Caco-2 (cell line): ENCODE data around the gene NHLRC4. TPM values are rescaled to one million over a fixed set of nuclear protein-coding genes. Genes with fewer than 3 reads are reported as not detected.

Experiments used
- BruUV-seq: library from RNA; stranded (reverse); fragments of 400-500 nt; replicated peaks from 2 replicates; lab custom pipeline; 2021; lab: Mats Ljungman, UMichigan
- CTCF ChIA-PET: fragments of 300-600 bp; sonication (Branson Sonifier 250); formaldehyde crosslinking; loops from one replicate; lab custom pipeline; 2022; ENCODE audit warnings: antibody characterized with exemption; lab: Charles Lee
- POLR2A ChIA-PET: fragments of 300-600 bp; sonication (Branson Sonifier 250); formaldehyde crosslinking; loops from one replicate; lab custom pipeline; 2022; ENCODE audit warnings: antibody characterized with exemption; lab: Charles Lee
- DNase-seq, 2 experiments: peaks; one replicate each; pipeline versions ENCODE4 v3.0.0 to v3.0.0-alpha.2; 2020 to 2022
- H3K27me3 ChIP-seq: replicated peaks from 2 replicates; pipeline ENCODE4 v1.6.0; 2011; ENCODE audit warnings: low read length; ENCODE audit not compliant: control insufficient read depth, insufficient read depth
- H3K36me3 ChIP-seq: 2 replicates; pipeline ENCODE4 v1.5.1; 2011; ENCODE audit warnings: low read length; ENCODE audit not compliant: control insufficient read depth, insufficient read depth
- H3K4me1 ChIP-seq: fragments of 250-450 bp; sonication (Bioruptor Pico); 2 replicates; pipeline ENCODE4 v1.5.1; 2020; ENCODE audit warnings: mild to moderate bottlenecking
- H3K4me3 ChIP-seq: 2 replicates; pipeline ENCODE4 v1.5.1; 2011; ENCODE audit warnings: low read depth, mild to moderate bottlenecking, control low read depth, low read length
- H3K9me3 ChIP-seq: fragments of 250-450 bp; sonication (Bioruptor Pico); 2 replicates; pipeline ENCODE4 v1.5.1; 2020; ENCODE audit warnings: mild to moderate bottlenecking, moderate library complexity
- H3K27ac Mint-ChIP-seq: one replicate; pipeline ENCODE4 v1.8.0; 2022; ENCODE audit warnings: mixed read lengths; ENCODE audit not compliant: unreplicated experiment
- H3K27me3 Mint-ChIP-seq: one replicate; pipeline ENCODE4 v1.8.0; 2022; ENCODE audit warnings: mixed read lengths; ENCODE audit not compliant: insufficient read depth, unreplicated experiment
- H3K36me3 Mint-ChIP-seq: one replicate; pipeline ENCODE4 v1.8.0; 2022; ENCODE audit warnings: mild to moderate bottlenecking, mixed read lengths; ENCODE audit not compliant: insufficient read depth, unreplicated experiment
- H3K4me1 Mint-ChIP-seq: one replicate; pipeline ENCODE4 v1.8.0; 2022; ENCODE audit warnings: low read depth, mixed read lengths; ENCODE audit not compliant: unreplicated experiment
- H3K4me3 Mint-ChIP-seq: one replicate; pipeline ENCODE4 v1.8.0; 2022; ENCODE audit warnings: mild to moderate bottlenecking, moderate library complexity, mixed read lengths; ENCODE audit not compliant: unreplicated experiment
- H3K9me3 Mint-ChIP-seq: one replicate; pipeline ENCODE4 v1.8.0; 2022; ENCODE audit warnings: mixed read lengths; ENCODE audit not compliant: unreplicated experiment
- CTCF ChIP-seq, 2 experiments: fragments of 200-600 bp in 1 of 2; IDR thresholded peaks; 1 replicate in 1 of 2; 2 replicates in 1 of 2; pipeline versions ENCODE4 v1.5.1 to v1.8.0; 2011 to 2022; ENCODE audit warnings: antibody characterized with exemption in 1 of 2, control low read depth in 1 of 2, inconsistent platforms in 1 of 2, low read depth in 1 of 2, low read length in 1 of 2, mild to moderate bottlenecking in 1 of 2, moderate library complexity in 1 of 2; ENCODE audit not compliant: insufficient read depth in 1 of 2, severe bottlenecking in 1 of 2, unreplicated experiment in 1 of 2
- intact Hi-C: fragments of 100-400 bp; cut with micrococcal nuclease; formaldehyde crosslinking; loops from one replicate; pipeline ENCODE4 v1.10.0; 2022; ENCODE audit not compliant: unreplicated experiment
- total RNA-seq: library from RNA; stranded (reverse); gene quantifications from 2 replicates; pipeline ENCODE4 v1.2.3, GENCODE V29; 2022

The NHLRC4 gene
- total RNA-seq, 1 experiment from 2014 or later: not detected

DNA sequence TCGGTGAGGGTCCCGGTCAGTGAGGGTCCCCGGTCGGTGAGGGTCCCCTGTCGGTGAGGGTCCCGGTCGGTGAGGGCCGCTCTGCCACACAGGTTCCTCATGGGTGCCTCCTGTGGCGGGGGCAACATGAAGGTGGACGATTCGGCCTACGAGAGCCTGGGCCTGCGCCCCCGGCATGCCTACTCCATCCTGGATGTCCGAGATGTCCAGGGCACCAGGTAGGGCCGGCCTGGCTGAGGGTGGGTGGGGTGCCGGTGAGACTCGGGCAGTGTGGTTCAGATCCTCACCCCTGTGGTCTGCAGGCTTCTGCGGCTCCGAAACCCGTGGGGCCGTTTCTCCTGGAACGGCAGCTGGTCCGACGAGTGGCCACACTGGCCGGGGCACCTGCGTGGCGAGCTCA is 15.6 kb upstream of the NHLRC4 start:
- Mint-ChIP-seq H3K27ac (no peak overlapping the region), H3K9me3 (no peaks in the 10 kb centered on the region), H3K4me3 (no peak overlapping the region), H3K36me3 (no peaks in the 10 kb centered on the region), H3K4me1 (no peaks in the 10 kb centered on the region), H3K27me3 (no peaks in the 10 kb centered on the region)
- BruUV-seq: no TSS peak
- peaks cover 2% of the 10 kb centered on the region for H3K36me3 ChIP-seq
- CTCF ChIA-PET: no interaction called here
- H3K27me3 ChIP-seq: no peaks in the 10 kb centered on the region
- H3K4me1 ChIP-seq: no peaks in the 10 kb centered on the region
- intact Hi-C loops: no loop called here
- no peak for TF ChIP-seq CTCF (IDR thresholded peaks at IDR 0.05; ENCODE audit: insufficient read depth in 1 of 2, low read depth in 1 of 2, low read length in 1 of 2, severe bottlenecking in 1 of 2, unreplicated experiment in 1 of 2)
- no peak overlapping the region for H3K4me3 ChIP-seq
- no peak for DNase-seq
- no peaks in the 10 kb centered on the region for H3K9me3 ChIP-seq
- POLR2A ChIA-PET: interaction anchor here (0.5 kb wide), 1 partner anchor 81 kb away, joined by 3 read pairs; no protein-coding TSS in a partner anchor

- Mint-ChIP-seq H3K4me1 (no peaks in the 10 kb centered on the region), H3K36me3 (no peaks in the 10 kb centered on the region), H3K9me3 (no peaks in the 10 kb centered on the region), H3K4me3 (no peak overlapping the region), H3K27me3 (no peaks in the 10 kb centered on the region), H3K27ac (no peak overlapping the region)
- ChIA-PET POLR2A (no interaction called here), CTCF (no interaction called here)
- no peak overlapping the region for H3K4me3 ChIP-seq
- no peaks in the 10 kb centered on the region for H3K4me1 ChIP-seq
- no peak for TF ChIP-seq CTCF (IDR thresholded peaks at IDR 0.05; ENCODE audit: insufficient read depth in 1 of 2, low read depth in 1 of 2, low read length in 1 of 2, severe bottlenecking in 1 of 2, unreplicated experiment in 1 of 2)
- intact Hi-C loops: no loop called here
- H3K9me3 ChIP-seq: no peaks in the 10 kb centered on the region
- no peak for DNase-seq
- no peaks in the 10 kb centered on the region for H3K27me3 ChIP-seq
- peaks cover 2% of the 10 kb centered on the region for H3K36me3 ChIP-seq
- no TSS peak for BruUV-seq
These were observed 14.6 kb upstream of the NHLRC4 start for GRCh38 chr16:552171-552570.

- Mint-ChIP-seq H3K27ac (no peak overlapping the region), H3K27me3 (no peaks in the 10 kb centered on the region), H3K4me1 (no peaks in the 10 kb centered on the region), H3K36me3 (no peaks in the 10 kb centered on the region), H3K4me3 (no peak overlapping the region), H3K9me3 (no peaks in the 10 kb centered on the region)
- no peak for TF ChIP-seq CTCF (IDR thresholded peaks at IDR 0.05; ENCODE audit: insufficient read depth in 1 of 2, low read depth in 1 of 2, low read length in 1 of 2, severe bottlenecking in 1 of 2, unreplicated experiment in 1 of 2)
- no peaks in the 10 kb centered on the region for H3K27me3 ChIP-seq
- DNase-seq: no peak
- no peaks in the 10 kb centered on the region; the same call in none of the 2 replicates for H3K36me3 ChIP-seq
- ChIA-PET CTCF (no interaction called here), POLR2A (no interaction called here)
- intact Hi-C loops: no loop called here
- H3K4me3 ChIP-seq: no peak overlapping the region
- no peaks in the 10 kb centered on the region for H3K9me3 ChIP-seq
- no TSS peak for BruUV-seq
- H3K4me1 ChIP-seq: no peaks in the 10 kb centered on the region
These were observed 13.1 kb upstream of the NHLRC4 start for GRCh38 chr16:553601-554296.
